ENCODE results near the gene CD58.

CD58 gene

DNA sequence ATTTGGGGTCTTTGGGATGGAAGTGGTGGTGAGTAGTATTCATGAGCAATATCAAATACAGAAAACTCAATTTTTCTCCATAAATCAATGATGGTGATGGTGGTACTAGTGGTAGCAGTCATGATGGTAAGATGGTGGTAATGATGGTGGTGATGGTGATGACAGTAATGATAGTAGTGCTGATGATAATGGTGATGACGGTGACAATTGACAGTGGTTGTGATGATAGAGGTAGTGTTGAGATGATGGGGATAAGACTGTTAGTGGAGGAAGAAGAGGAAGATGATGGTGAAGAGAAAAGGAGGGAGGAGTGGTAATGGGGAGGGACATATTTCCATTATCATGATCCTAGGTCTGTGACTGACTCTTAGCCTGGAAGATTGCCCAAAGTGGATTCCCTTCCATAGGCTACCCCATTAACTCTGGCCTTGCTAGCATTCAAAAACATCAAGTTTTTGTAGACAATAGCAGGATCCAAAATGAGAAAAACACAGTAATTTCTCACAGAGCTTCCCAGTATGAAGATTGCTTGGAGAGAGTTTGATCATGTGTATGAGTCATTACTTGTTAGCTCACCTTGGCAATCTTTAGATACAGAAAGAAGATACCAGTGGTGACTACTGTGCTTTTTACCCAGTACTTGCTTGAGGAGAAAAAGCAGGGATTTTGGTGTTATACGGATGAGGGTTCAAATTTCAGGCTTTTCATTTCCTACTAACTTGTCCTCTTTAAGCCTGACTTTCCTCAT is 103.8 kb downstream of the CD58 start:
- DNase-seq (ENCODE audit: low spot score) = no peak

DNA sequence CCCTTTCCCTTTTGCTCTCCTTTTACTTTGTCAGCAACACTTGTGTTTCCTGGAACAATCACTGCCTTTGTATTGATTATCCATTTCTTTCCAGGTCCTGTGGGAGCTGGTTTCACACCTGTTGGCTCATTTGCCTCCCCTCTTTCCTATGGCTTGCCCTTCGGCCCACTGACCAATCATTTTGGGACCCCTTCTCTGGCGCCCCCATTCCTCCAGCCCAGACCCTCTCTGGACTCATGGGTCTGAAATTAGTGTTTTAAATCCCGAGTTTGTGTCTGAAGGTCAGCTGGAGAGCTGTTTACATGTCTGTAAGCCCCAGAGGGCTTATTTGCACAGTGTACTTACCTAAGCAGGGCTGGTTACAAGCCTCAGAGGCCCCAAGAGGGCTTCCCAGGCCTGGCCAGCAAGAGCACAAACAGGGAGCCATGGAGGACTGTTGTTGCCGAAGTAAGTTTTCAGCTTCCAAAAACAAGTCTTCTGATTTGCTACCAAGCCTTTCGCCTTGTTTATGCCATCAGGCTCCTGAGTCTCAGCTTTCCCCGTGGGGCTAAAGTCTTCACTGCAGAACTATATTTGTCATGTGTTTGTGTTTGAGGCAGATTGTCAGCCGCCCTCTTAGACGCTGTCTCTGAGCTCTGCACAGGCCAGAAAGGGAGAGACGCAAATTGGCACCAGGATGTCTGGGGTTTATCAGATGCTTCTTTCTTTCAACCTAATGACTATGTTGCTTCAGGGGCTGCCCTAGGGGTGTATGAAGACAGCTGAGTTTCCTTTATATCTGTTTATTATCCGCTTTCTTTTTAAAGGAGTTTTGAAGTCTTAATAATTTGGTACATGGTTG is 104.8 kb downstream of the CD58 start:
- no peak for DNase-seq (ENCODE audit: low spot score)

DNA sequence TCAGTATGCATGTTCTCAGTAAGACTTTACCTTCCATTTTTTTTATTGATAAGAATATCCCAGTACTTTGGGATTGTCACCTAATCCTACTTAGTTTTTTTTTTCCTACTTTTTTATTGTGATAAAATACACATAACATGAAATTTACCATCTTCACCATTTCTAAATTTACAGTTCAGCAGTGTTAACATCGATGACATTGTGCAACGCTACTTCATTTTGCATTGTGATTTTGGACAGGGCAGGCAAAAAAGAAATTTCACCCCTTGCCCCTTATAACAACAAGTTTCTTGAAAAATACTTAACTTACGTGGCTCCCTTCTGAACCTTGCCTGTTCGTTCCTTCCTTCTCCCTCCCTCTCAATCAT is 105.4 kb downstream of the CD58 start:
- DNase-seq (ENCODE audit: low spot score) = no peak

All from AG20443 (cell line).